T-helper 1 cell treated with Interleukin-12 subunit alpha and Interleukin-12 subunit beta and Interleukin-4 antibody, amounts not matched to agents 30 μg/mL and 1 μg/mL, for 36 hours (primary cell): Measurements from ENCODE around the gene SYT13.

Experiments used
- H3K27ac Mint-ChIP-seq: one replicate; pipeline ENCODE4 v1.8.0; 2021; ENCODE audit warnings: mild to moderate bottlenecking, mixed read lengths
- H3K27me3 Mint-ChIP-seq: one replicate; pipeline ENCODE4 v1.8.0; 2021; ENCODE audit warnings: low read depth, mixed read lengths
- H3K36me3 Mint-ChIP-seq: one replicate; pipeline ENCODE4 v1.8.0; 2021; ENCODE audit warnings: low read depth, mixed read lengths
- H3K4me1 Mint-ChIP-seq: one replicate; pipeline ENCODE4 v1.8.0; 2021; ENCODE audit warnings: low read depth, mixed read lengths
- H3K4me3 Mint-ChIP-seq: one replicate; pipeline ENCODE4 v1.8.0; 2021; ENCODE audit warnings: mild to moderate bottlenecking, moderate library complexity, mixed read lengths
- H3K9me3 Mint-ChIP-seq: one replicate; pipeline ENCODE4 v1.8.0; 2021; ENCODE audit warnings: mixed read lengths

Gene SYT13

GRCh38 chr11:45285930-45286632 lies at the start of gene SYT13:
Gene SYT13 (minus strand): TSS chr11:45286341. CDS start chr11:45286207, 134 bp downstream.
- Mint-ChIP-seq H3K4me3 (no peak within 1 kb of the TSS), H3K27me3 (peaks cover 58% of the 10 kb centered on the region), H3K36me3 (no peaks in the 10 kb centered on the region), H3K9me3 (no peaks in the 10 kb centered on the region), H3K4me1 (no peaks in the 10 kb centered on the region), H3K27ac (no peak within 1 kb of the TSS)

- H3K27ac Mint-ChIP-seq, result no peak overlapping the region
- H3K9me3 Mint-ChIP-seq, result no peaks in the 10 kb centered on the region
- H3K36me3 Mint-ChIP-seq, result no peaks in the 10 kb centered on the region
- H3K27me3 Mint-ChIP-seq, result peaks cover 9% of the 10 kb centered on the region
- no peak overlapping the region for H3K4me3 Mint-ChIP-seq
- H3K4me1 Mint-ChIP-seq, result peaks cover 8% of the 10 kb centered on the region
Observed at GRCh38 chr11:45335434-45335833, 49.3 kb upstream of the SYT13 start.

GRCh38 chr11:45334836-45335235 lies 48.7 kb upstream of the SYT13 start:
- H3K36me3 Mint-ChIP-seq, result no peaks in the 10 kb centered on the region
- H3K27me3 Mint-ChIP-seq, result peaks cover 4% of the 10 kb centered on the region
- peaks cover 2% of the 10 kb centered on the region for H3K4me1 Mint-ChIP-seq
- H3K4me3 Mint-ChIP-seq, result no peak overlapping the region
- H3K27ac Mint-ChIP-seq, result no peak overlapping the region
- no peaks in the 10 kb centered on the region for H3K9me3 Mint-ChIP-seq

GRCh38 chr11:45334410-45334809 lies 48.3 kb upstream of the SYT13 start:
- Mint-ChIP-seq H3K4me1 (no peaks in the 10 kb centered on the region), H3K27ac (no peak overlapping the region), H3K4me3 (no peak overlapping the region), H3K36me3 (no peaks in the 10 kb centered on the region), H3K9me3 (no peaks in the 10 kb centered on the region), H3K27me3 (peaks cover 3% of the 10 kb centered on the region)

- no peak overlapping the region for H3K27ac Mint-ChIP-seq
- no peaks in the 10 kb centered on the region for H3K9me3 Mint-ChIP-seq
- no peak overlapping the region for H3K4me3 Mint-ChIP-seq
- H3K27me3 Mint-ChIP-seq, result peaks cover 10% of the 10 kb centered on the region
- no peaks in the 10 kb centered on the region for H3K4me1 Mint-ChIP-seq
- H3K36me3 Mint-ChIP-seq, result no peaks in the 10 kb centered on the region
Observed at GRCh38 chr11:45333001-45333971, 47.1 kb upstream of the SYT13 start.

- peaks cover 15% of the 10 kb centered on the region for H3K27me3 Mint-ChIP-seq
- no peak overlapping the region for H3K4me3 Mint-ChIP-seq
- H3K27ac Mint-ChIP-seq, result no peak overlapping the region
- H3K4me1 Mint-ChIP-seq, result no peaks in the 10 kb centered on the region
- no peaks in the 10 kb centered on the region for H3K36me3 Mint-ChIP-seq
- H3K9me3 Mint-ChIP-seq, result no peaks in the 10 kb centered on the region
Observed at GRCh38 chr11:45332276-45332934, 46.3 kb upstream of the SYT13 start.

GRCh38 chr11:45331839-45332238 lies 45.7 kb upstream of the SYT13 start:
- Mint-ChIP-seq H3K4me3 (no peak overlapping the region), H3K27me3 (peaks cover 19% of the 10 kb centered on the region), H3K4me1 (no peaks in the 10 kb centered on the region), H3K9me3 (peaks cover 4% of the 10 kb centered on the region), H3K36me3 (no peaks in the 10 kb centered on the region), H3K27ac (no peak overlapping the region)

- no peak overlapping the region for H3K27ac Mint-ChIP-seq
Observed at GRCh38 chr11:45328726-45329125, 42.6 kb upstream of the SYT13 start.

GRCh38 chr11:45324459-45324858 lies 38.3 kb upstream of the SYT13 start:
- Mint-ChIP-seq H3K4me3 (no peak overlapping the region), H3K27ac (no peak overlapping the region), H3K27me3 (peaks cover 25% of the 10 kb centered on the region), H3K36me3 (no peaks in the 10 kb centered on the region), H3K9me3 (peaks cover 5% of the 10 kb centered on the region), H3K4me1 (no peaks in the 10 kb centered on the region)

More at GRCh38 chr11:45328726-45329125, 42.6 kb upstream of the SYT13 start:
- peaks cover 29% of the 10 kb centered on the region for H3K27me3 Mint-ChIP-seq
- no peaks in the 10 kb centered on the region for H3K4me1 Mint-ChIP-seq
- peaks cover 5% of the 10 kb centered on the region for H3K9me3 Mint-ChIP-seq
- H3K4me3 Mint-ChIP-seq, result no peak overlapping the region
- no peaks in the 10 kb centered on the region for H3K36me3 Mint-ChIP-seq

- Mint-ChIP-seq H3K4me3 (no peak overlapping the region), H3K27me3 (peaks cover 22% of the 10 kb centered on the region), H3K4me1 (no peaks in the 10 kb centered on the region), H3K9me3 (peaks cover 5% of the 10 kb centered on the region), H3K27ac (no peak overlapping the region), H3K36me3 (no peaks in the 10 kb centered on the region)
Observed at GRCh38 chr11:45323601-45324249, 37.6 kb upstream of the SYT13 start.

GRCh38 chr11:45322891-45323600 lies 36.9 kb upstream of the SYT13 start:
- no peaks in the 10 kb centered on the region for H3K36me3 Mint-ChIP-seq
- no peak overlapping the region for H3K27ac Mint-ChIP-seq
- no peak overlapping the region for H3K4me3 Mint-ChIP-seq
- H3K27me3 Mint-ChIP-seq, result peaks cover 18% of the 10 kb centered on the region
- H3K4me1 Mint-ChIP-seq, result no peaks in the 10 kb centered on the region
- peaks cover 5% of the 10 kb centered on the region for H3K9me3 Mint-ChIP-seq

- H3K4me1 Mint-ChIP-seq, result no peaks in the 10 kb centered on the region
- H3K4me3 Mint-ChIP-seq, result no peak overlapping the region
- no peaks in the 10 kb centered on the region for H3K36me3 Mint-ChIP-seq
- H3K27ac Mint-ChIP-seq, result no peak overlapping the region
- peaks cover 5% of the 10 kb centered on the region for H3K9me3 Mint-ChIP-seq
- peaks cover 13% of the 10 kb centered on the region for H3K27me3 Mint-ChIP-seq
Observed at GRCh38 chr11:45322111-45322705, 36.1 kb upstream of the SYT13 start.

- no peak overlapping the region for H3K27ac Mint-ChIP-seq
- peaks cover under 1% of the 10 kb centered on the region for H3K9me3 Mint-ChIP-seq
- H3K36me3 Mint-ChIP-seq, result no peaks in the 10 kb centered on the region
- peaks cover 8% of the 10 kb centered on the region for H3K27me3 Mint-ChIP-seq
- no peak overlapping the region for H3K4me3 Mint-ChIP-seq
- H3K4me1 Mint-ChIP-seq, result no peaks in the 10 kb centered on the region
Observed at GRCh38 chr11:45321669-45322068, 35.5 kb upstream of the SYT13 start.
